Astrocyte (in vitro differentiated cells and primary cell): Measurements from ENCODE around the gene DSCAM. TPM values are rescaled to one million over a fixed set of nuclear protein-coding genes. Genes with fewer than 3 reads are reported as not detected.

Experiments used
- DNase-seq: peaks from one replicate; pipeline ENCODE4 v3.0.0-alpha.2; 2010; ENCODE audit warnings: low read depth
- FAIRE-seq: peaks from 2 replicates; lab custom pipeline; 2011; peaks lifted over from hg19 to GRCh38; lab: Jason Lieb, UNC
- H2AFZ ChIP-seq: 2 replicates; pipeline ENCODE4 v1.6.0; 2012; ENCODE audit warnings: low read depth, low read length, inconsistent platforms
- H3K27ac ChIP-seq: 2 replicates; pipeline ENCODE4 v1.5.1; 2011; ENCODE audit warnings: low read depth, low read length, inconsistent platforms
- H3K27me3 ChIP-seq: 2 replicates; pipeline ENCODE4 v1.6.0; 2011; ENCODE audit warnings: low read length, inconsistent platforms; ENCODE audit not compliant: insufficient read depth
- H3K36me3 ChIP-seq: 2 replicates; pipeline ENCODE4 v1.5.1; 2011; ENCODE audit warnings: low read length, inconsistent platforms; ENCODE audit not compliant: insufficient read depth
- H3K4me1 ChIP-seq: 2 replicates; pipeline ENCODE4 v1.5.1; 2011; ENCODE audit warnings: low read length, inconsistent platforms; ENCODE audit not compliant: insufficient read depth
- H3K4me2 ChIP-seq: 2 replicates; pipeline ENCODE4 v1.6.0; 2012; ENCODE audit warnings: low read length, inconsistent platforms
- H3K4me3 ChIP-seq: 2 replicates; pipeline ENCODE4 v1.5.1; 2011; ENCODE audit warnings: low read depth, mild to moderate bottlenecking, low read length, inconsistent platforms; ENCODE audit not compliant: insufficient read depth
- H3K79me2 ChIP-seq: 2 replicates; pipeline ENCODE4 v1.6.0; 2012; ENCODE audit warnings: mild to moderate bottlenecking, low read length, inconsistent platforms; ENCODE audit not compliant: insufficient read depth
- H3K9ac ChIP-seq: 2 replicates; pipeline ENCODE4 v1.6.0; 2012; ENCODE audit warnings: mild to moderate bottlenecking, low read length, inconsistent platforms
- H3K9me3 ChIP-seq: 2 replicates; pipeline ENCODE4 v1.5.1; 2012; ENCODE audit warnings: low read depth, mild to moderate bottlenecking, low read length, inconsistent platforms; ENCODE audit not compliant: insufficient read depth
- H4K20me1 ChIP-seq: 2 replicates; pipeline ENCODE4 v1.6.0; 2012; ENCODE audit warnings: low read length, inconsistent platforms; ENCODE audit not compliant: insufficient read depth
- H3K27ac Mint-ChIP-seq: one replicate; pipeline ENCODE4 v1.8.0; 2021; ENCODE audit warnings: mild to moderate bottlenecking, mixed read lengths; ENCODE audit not compliant: unreplicated experiment
- H3K27me3 Mint-ChIP-seq: one replicate; pipeline ENCODE4 v1.8.0; 2021; ENCODE audit warnings: low read depth, mixed read lengths; ENCODE audit not compliant: unreplicated experiment
- H3K36me3 Mint-ChIP-seq: one replicate; pipeline ENCODE4 v1.8.0; 2021; ENCODE audit warnings: low read depth, mixed read lengths; ENCODE audit not compliant: unreplicated experiment
- H3K4me1 Mint-ChIP-seq: one replicate; pipeline ENCODE4 v1.8.0; 2021; ENCODE audit warnings: low read depth, mixed read lengths; ENCODE audit not compliant: unreplicated experiment
- H3K4me3 Mint-ChIP-seq: one replicate; pipeline ENCODE4 v1.8.0; 2021; ENCODE audit warnings: mild to moderate bottlenecking, moderate library complexity, mixed read lengths; ENCODE audit not compliant: unreplicated experiment
- H3K9me3 Mint-ChIP-seq: one replicate; pipeline ENCODE4 v1.8.0; 2021; ENCODE audit warnings: mild to moderate bottlenecking, mixed read lengths; ENCODE audit not compliant: unreplicated experiment
- CTCF ChIP-seq: IDR thresholded peaks from 2 replicates; pipeline ENCODE4 v1.5.1; 2011; ENCODE audit warnings: low read depth, mild to moderate bottlenecking, inconsistent platforms, low read length, moderate library complexity; ENCODE audit not compliant: insufficient read depth
- EZH2 ChIP-seq: IDR thresholded peaks from 2 replicates; pipeline ENCODE4 v1.6.1; 2012; ENCODE audit warnings: mild to moderate bottlenecking, low read length, inconsistent platforms; ENCODE audit not compliant: insufficient read depth
- total RNA-seq: library from RNA; stranded (reverse); gene quantifications from 2 replicates; pipeline ENCODE4 v1.2.1, GENCODE V29; 2021

The DSCAM gene
- total RNA-seq, 1 donor from 2014 or later: 0.18 TPM

- no peak overlapping the region for H3K4me2 ChIP-seq
- H3K27me3 Mint-ChIP-seq: no peaks in the 10 kb centered on the region
- H3K27me3 ChIP-seq: no peaks in the 10 kb centered on the region
- TF ChIP-seq EZH2 (no peak), CTCF (no peak)
- no peak overlapping the region for H3K27ac ChIP-seq
- H2AFZ ChIP-seq: no peak overlapping the region
- H3K4me1 Mint-ChIP-seq: no peaks in the 10 kb centered on the region
- no peak for DNase-seq
- H3K36me3 Mint-ChIP-seq: no peaks in the 10 kb centered on the region
- H3K4me1 ChIP-seq: no peaks in the 10 kb centered on the region
- no peak overlapping the region for H3K27ac Mint-ChIP-seq
- H3K9ac ChIP-seq: no peak overlapping the region
- H3K4me3 Mint-ChIP-seq: no peak overlapping the region
- no peak overlapping the region for H3K4me3 ChIP-seq
- H3K9me3 ChIP-seq: no peaks in the 10 kb centered on the region
- H3K79me2 ChIP-seq: no peaks in the 10 kb centered on the region
- no peaks in the 10 kb centered on the region for H4K20me1 ChIP-seq
- no peaks in the 10 kb centered on the region for H3K36me3 ChIP-seq
- no peak for FAIRE-seq
- peaks cover 2% of the 10 kb centered on the region for H3K9me3 Mint-ChIP-seq
These were observed 168.2 kb downstream of the DSCAM start for GRCh38 chr21:40678681-40679284.

- H3K36me3 ChIP-seq: no peaks in the 10 kb centered on the region
- DNase-seq: no peak
- Mint-ChIP-seq H3K9me3 (peaks cover 2% of the 10 kb centered on the region), H3K4me1 (peaks cover 3% of the 10 kb centered on the region), H3K27ac (no peak overlapping the region), H3K36me3 (no peaks in the 10 kb centered on the region), H3K27me3 (no peaks in the 10 kb centered on the region), H3K4me3 (no peak overlapping the region)
- no peak overlapping the region for H3K27ac ChIP-seq
- H3K27me3 ChIP-seq: no peaks in the 10 kb centered on the region
- H3K4me3 ChIP-seq: no peak overlapping the region
- no peaks in the 10 kb centered on the region for H3K4me1 ChIP-seq
- TF ChIP-seq EZH2: no peak
- no peak for TF ChIP-seq CTCF
- no peak overlapping the region for H2AFZ ChIP-seq
- no peaks in the 10 kb centered on the region for H4K20me1 ChIP-seq
- no peak for FAIRE-seq
- no peaks in the 10 kb centered on the region for H3K79me2 ChIP-seq
- H3K4me2 ChIP-seq: no peak overlapping the region
- no peak overlapping the region for H3K9ac ChIP-seq
- no peaks in the 10 kb centered on the region for H3K9me3 ChIP-seq
These were observed 171.9 kb downstream of the DSCAM start for GRCh38 chr21:40675017-40675416.

- TF ChIP-seq EZH2: no peak
- TF ChIP-seq CTCF: no peak
- Histone ChIP-seq H3K9me3 (no peaks in the 10 kb centered on the region), H3K27me3 (no peaks in the 10 kb centered on the region), H2AFZ (no peak overlapping the region), H3K79me2 (no peaks in the 10 kb centered on the region), H3K4me1 (no peaks in the 10 kb centered on the region), H3K9ac (no peak overlapping the region), H3K4me3 (peak overlapping the region; percentile 2), H3K27ac (no peak overlapping the region), H3K36me3 (no peaks in the 10 kb centered on the region), H3K4me2 (peak overlapping the region; percentile 11), H4K20me1 (no peaks in the 10 kb centered on the region)
- Mint-ChIP-seq H3K27ac (no peak overlapping the region), H3K36me3 (no peaks in the 10 kb centered on the region), H3K27me3 (no peaks in the 10 kb centered on the region), H3K9me3 (peaks cover 1% of the 10 kb centered on the region), H3K4me3 (no peak overlapping the region), H3K4me1 (peaks cover 9% of the 10 kb centered on the region)
- FAIRE-seq: peak; percentile 59
- DNase-seq: no peak
These were observed 174.4 kb downstream of the DSCAM start for GRCh38 chr21:40672602-40673001.
